IgD-negative memory B cell (primary cell): Measurements from ENCODE around the gene RASIP1. TPM values are rescaled to one million over a fixed set of nuclear protein-coding genes. Genes with fewer than 3 reads are reported as not detected.
"Not testable (repeated sequence)": the region's sequence is repeated elsewhere in the genome, so short reads cannot be mapped to it uniquely, and the experiment has no call there.

Source experiments
- H3K27ac Mint-ChIP-seq, 3 donors: one replicate each; pipeline ENCODE4 v1.8.0; 2020 to 2022; ENCODE audit warnings: mild to moderate bottlenecking in 3 of 3, mixed read lengths in 3 of 3, moderate library complexity in 1 of 3
- H3K27me3 Mint-ChIP-seq: one replicate; pipeline ENCODE4 v1.8.0; 2021; ENCODE audit warnings: mixed read lengths
- H3K36me3 Mint-ChIP-seq: one replicate; pipeline ENCODE4 v1.8.0; 2020; ENCODE audit warnings: mild to moderate bottlenecking, mixed read lengths
- H3K4me1 Mint-ChIP-seq, 3 donors: one replicate each; pipeline ENCODE4 v1.8.0; 2020 to 2022; ENCODE audit warnings: mixed read lengths in 3 of 3, mild to moderate bottlenecking in 1 of 3
- H3K4me3 Mint-ChIP-seq, 4 donors: one replicate each; pipeline ENCODE4 v1.8.0; 2020 to 2022; ENCODE audit warnings: mild to moderate bottlenecking in 4 of 4, mixed read lengths in 4 of 4, moderate library complexity in 3 of 4
- H3K9me3 Mint-ChIP-seq, 3 donors: one replicate each; pipeline ENCODE4 v1.8.0; 2020 to 2021; ENCODE audit warnings: mixed read lengths in 3 of 3, mild to moderate bottlenecking in 1 of 3
- polyA plus RNA-seq: library from polyadenylated mRNA; unstranded; fragments of 300-500 nt; fragmentation: Illumina TruSeq; gene quantifications from one replicate; pipeline ENCODE4 v1.2.3, GENCODE V29; 2021

The RASIP1 gene
- polyA plus RNA-seq, 1 donor from 2014 or later = 0.26 TPM

- Mint-ChIP-seq H3K4me3 (no peak overlapping the region), H3K27me3 (peaks cover 3% of the 10 kb centered on the region), H3K4me1 (peaks cover 12 to 16% (median 15%) of the 10 kb centered on the region in 3 donors), H3K27ac (no peak overlapping the region), H3K9me3 (peaks cover 7 to 15% (median 12%) of the 10 kb centered on the region in 3 donors), H3K36me3 (peaks cover 10% of the 10 kb centered on the region)
Measured at GRCh38 chr19:48728911-48729664, 11.3 kb downstream of the RASIP1 start.

GRCh38 chr19:48726556-48726955, 13.9 kb downstream of the RASIP1 start:
- Mint-ChIP-seq H3K27ac (peak overlapping the region in 2 of 3 donors; percentile 4 to 86), H3K4me3 (peak overlapping the region in 2 of 4 donors; percentile 39 to 45), H3K27me3 (peaks cover 3% of the 10 kb centered on the region), H3K4me1 (peaks cover 12 to 16% (median 15%) of the 10 kb centered on the region in 3 donors), H3K36me3 (peaks cover 8% of the 10 kb centered on the region), H3K9me3 (peaks cover 7 to 15% (median 12%) of the 10 kb centered on the region in 3 donors)

- peaks cover 7 to 15% (median 10%) of the 10 kb centered on the region in 3 donors for H3K9me3 Mint-ChIP-seq
- H3K36me3 Mint-ChIP-seq = peaks cover 8% of the 10 kb centered on the region
- H3K4me3 Mint-ChIP-seq = peak overlapping the region in 3 of 4 donors; percentile 35 to 83 (median 65)
- peaks cover 19 to 25% (median 20%) of the 10 kb centered on the region in 3 donors for H3K4me1 Mint-ChIP-seq
- peak overlapping the region; percentile 57 to 97 (median 83) for H3K27ac Mint-ChIP-seq
- no peaks in the 10 kb centered on the region for H3K27me3 Mint-ChIP-seq
Measured at GRCh38 chr19:48724796-48725753, 15.3 kb downstream of the RASIP1 start.

- Mint-ChIP-seq H3K4me1 (peaks cover 20 to 22% (median 21%) of the 10 kb centered on the region in 3 donors), H3K27me3 (no peaks in the 10 kb centered on the region), H3K9me3 (peaks cover 7 to 11% (median 10%) of the 10 kb centered on the region in 3 donors), H3K4me3 (no peak overlapping the region), H3K27ac (no peak overlapping the region), H3K36me3 (peaks cover 9% of the 10 kb centered on the region)
Measured at GRCh38 chr19:48722196-48722708, 18.2 kb downstream of the RASIP1 start.

GRCh38 chr19:48720613-48721296, 19.7 kb downstream of the RASIP1 start:
- peaks cover 2 to 7% (median 5%) of the 10 kb centered on the region in 3 donors for H3K9me3 Mint-ChIP-seq
- peak overlapping the region; percentile 90 to 99 (median 91) for H3K27ac Mint-ChIP-seq
- no peaks in the 10 kb centered on the region for H3K27me3 Mint-ChIP-seq
- peaks cover 9% of the 10 kb centered on the region for H3K36me3 Mint-ChIP-seq
- H3K4me1 Mint-ChIP-seq = peaks cover 15 to 18% (median 16%) of the 10 kb centered on the region in 3 donors
- H3K4me3 Mint-ChIP-seq = peak overlapping the region; percentile 91 to 96 (median 96)

- peaks cover 14 to 15% (median 14%) of the 10 kb centered on the region in 3 donors for H3K4me1 Mint-ChIP-seq
- H3K27me3 Mint-ChIP-seq = no peaks in the 10 kb centered on the region
Measured at GRCh38 chr19:48720251-48720612, 20.2 kb downstream of the RASIP1 start.

GRCh38 chr19:48719263-48720171, 20.9 kb downstream of the RASIP1 start, which contains the start of gene MAMSTR:
TSS of gene MAMSTR (minus strand) at chr19:48719725. CDS start at chr19:48719031, 694 bp downstream.
- Mint-ChIP-seq H3K4me3 (peak within 1 kb of the TSS; percentile 91 to 96 (median 96)), H3K36me3 (peaks cover 1% of the 10 kb centered on the region), H3K9me3 (no peaks in the 10 kb centered on the region), H3K27ac (peak within 1 kb of the TSS; percentile 90 to 99 (median 91)), H3K4me1 (peaks cover 9 to 14% (median 13%) of the 10 kb centered on the region in 3 donors), H3K27me3 (no peaks in the 10 kb centered on the region)

More at GRCh38 chr19:48720251-48720612, 20.2 kb downstream of the RASIP1 start:
- H3K9me3 Mint-ChIP-seq = peaks cover 0 to 5% (median 4%) of the 10 kb centered on the region in 3 donors
- H3K4me3 Mint-ChIP-seq = peak overlapping the region; percentile 91 to 96 (median 96)
- H3K36me3 Mint-ChIP-seq = peaks cover 6% of the 10 kb centered on the region
- peak overlapping the region; percentile 90 to 99 (median 91) for H3K27ac Mint-ChIP-seq

- Mint-ChIP-seq H3K4me1 (peaks cover 14 to 16% (median 14%) of the 10 kb centered on the region in 3 donors), H3K4me3 (peak overlapping the region in 3 of 4 donors; percentile 37 to 54 (median 51)), H3K36me3 (peaks cover 1% of the 10 kb centered on the region), H3K27ac (peak overlapping the region in 1 of 3 donors; percentile 32), H3K9me3 (no peaks in the 10 kb centered on the region), H3K27me3 (no peaks in the 10 kb centered on the region)
Measured at GRCh38 chr19:48718711-48719231, 21.6 kb downstream of the RASIP1 start.

GRCh38 chr19:48718106-48718505, 22.3 kb downstream of the RASIP1 start:
- Mint-ChIP-seq H3K4me3 (peak overlapping the region in 1 of 4 donors; percentile 54), H3K4me1 (peaks cover 14 to 17% (median 14%) of the 10 kb centered on the region in 3 donors), H3K27ac (peak overlapping the region in 1 of 3 donors; percentile 32)
- not testable (repeated sequence) for H3K27me3 Mint-ChIP-seq, H3K9me3 Mint-ChIP-seq, H3K36me3 Mint-ChIP-seq

- Mint-ChIP-seq H3K4me1 (peaks cover 14 to 21% (median 14%) of the 10 kb centered on the region in 3 donors), H3K4me3 (peak overlapping the region in 1 of 4 donors; percentile 73), H3K36me3 (peaks cover 1% of the 10 kb centered on the region), H3K9me3 (no peaks in the 10 kb centered on the region), H3K27me3 (no peaks in the 10 kb centered on the region), H3K27ac (peak overlapping the region in 1 of 3 donors; percentile 26)
Measured at GRCh38 chr19:48716562-48717291, 23.7 kb downstream of the RASIP1 start.

GRCh38 chr19:48715681-48716171, 24.7 kb downstream of the RASIP1 start:
- Mint-ChIP-seq H3K27ac (peak overlapping the region in 1 of 3 donors; percentile 53), H3K36me3 (peaks cover 1% of the 10 kb centered on the region), H3K27me3 (no peaks in the 10 kb centered on the region), H3K4me3 (peak overlapping the region in 3 of 4 donors; percentile 60 to 87 (median 84)), H3K9me3 (peaks cover 0 to 2% (median 0%) of the 10 kb centered on the region in 3 donors), H3K4me1 (peaks cover 10 to 18% (median 10%) of the 10 kb centered on the region in 3 donors)
